GM23338 (cell line): ENCODE results near the gene ZNF804B. TPM values are rescaled to one million over a fixed set of nuclear protein-coding genes. Genes with fewer than 3 reads are reported as not detected.
"Not testable (repeated sequence)": the region's sequence is repeated elsewhere in the genome, so short reads cannot be mapped to it uniquely, and the experiment has no call there.

Experiments
- ATAC-seq: fragments of 200-7000 bp; cut with Tn5 transposase; 3 replicates; pipeline ENCODE4 v1.9.1; 2020
- DNase-seq: peaks from one replicate; pipeline ENCODE4 v3.0.0-alpha.2; 2015; ENCODE audit warnings: low spot score
- H2AFZ ChIP-seq: fragments of 200-600 bp; sonication (generic); 2 replicates; pipeline ENCODE4 v1.8.0; 2016; ENCODE audit warnings: antibody characterized with exemption, mild to moderate bottlenecking, moderate library complexity
- H3F3A ChIP-seq: fragments of 200-600 bp; sonication (generic); replicated peaks from 2 replicates; pipeline ENCODE4 v1.8.0; 2017; ENCODE audit warnings: antibody characterized with exemption, mixed run types, low read depth
- H3K27ac ChIP-seq: fragments of 200-600 bp; sonication (generic); 2 replicates; pipeline ENCODE4 v1.6.1; 2016; ENCODE audit warnings: low read depth
- H3K27me3 ChIP-seq: fragments of 200-600 bp; sonication (generic); 2 replicates; pipeline ENCODE4 v1.8.0; 2016; ENCODE audit warnings: mild to moderate bottlenecking, mixed run types, moderate library complexity; ENCODE audit not compliant: insufficient read depth
- H3K36me3 ChIP-seq: fragments of 200-600 bp; sonication (generic); 2 replicates; pipeline ENCODE4 v1.8.0; 2016; ENCODE audit warnings: mild to moderate bottlenecking; ENCODE audit not compliant: insufficient read depth
- H3K4me1 ChIP-seq: fragments of 200-600 bp; sonication (generic); 2 replicates; pipeline ENCODE4 v1.8.0; 2016; ENCODE audit warnings: mild to moderate bottlenecking, moderate library complexity; ENCODE audit not compliant: insufficient read depth
- H3K4me2 ChIP-seq: fragments of 200-600 bp; sonication (generic); 2 replicates; pipeline ENCODE4 v1.7.1; 2017; ENCODE audit warnings: mixed run types
- H3K4me3 ChIP-seq: fragments of 200-600 bp; sonication (generic); 2 replicates; pipeline ENCODE4 v1.6.1; 2016; ENCODE audit warnings: mixed run types
- H3K79me2 ChIP-seq: fragments of 200-600 bp; sonication (generic); replicated peaks from 2 replicates; pipeline ENCODE4 v1.8.0; 2017; ENCODE audit warnings: mild to moderate bottlenecking; ENCODE audit not compliant: insufficient read depth
- H3K9me2 ChIP-seq: fragments of 200-600 bp; sonication (generic); 2 replicates; pipeline ENCODE4 v1.8.0; 2017; ENCODE audit not compliant: insufficient read depth
- H4K20me1 ChIP-seq: fragments of 200-600 bp; sonication (generic); replicated peaks from 2 replicates; pipeline ENCODE4 v1.8.0; 2017; ENCODE audit warnings: mild to moderate bottlenecking; ENCODE audit not compliant: insufficient read depth
- H3K27ac Mint-ChIP-seq: 2 replicates; pipeline ENCODE4 v1.8.0; 2020; ENCODE audit warnings: inconsistent platforms, mild to moderate bottlenecking, moderate library complexity, mixed read lengths
- H3K27me3 Mint-ChIP-seq: 3 replicates; pipeline ENCODE4 v1.8.0; 2022; ENCODE audit warnings: low read depth, mild to moderate bottlenecking, moderate library complexity, mixed read lengths, inconsistent platforms; ENCODE audit not compliant: insufficient read depth, poor library complexity
- H3K36me3 Mint-ChIP-seq: 3 replicates; pipeline ENCODE4 v1.8.0; 2021; ENCODE audit warnings: low read depth, mild to moderate bottlenecking, inconsistent platforms, moderate library complexity, mixed read lengths
- H3K4me1 Mint-ChIP-seq: 3 replicates; pipeline ENCODE4 v1.8.0; 2020; ENCODE audit warnings: mild to moderate bottlenecking, inconsistent platforms, mixed read lengths
- H3K4me3 Mint-ChIP-seq: 3 replicates; pipeline ENCODE4 v1.8.0; 2021; ENCODE audit warnings: moderate library complexity, mild to moderate bottlenecking, inconsistent platforms, mixed read lengths
- H3K9me3 Mint-ChIP-seq: 3 replicates; pipeline ENCODE4 v1.8.0; 2020; ENCODE audit warnings: moderate library complexity, mild to moderate bottlenecking, inconsistent platforms, mixed read lengths
- CREB1 ChIP-seq: fragments of 250-450 bp; sonication (Bioruptor Pico); IDR thresholded peaks from 2 replicates; pipeline ENCODE4 v1.5.0; 2020; ENCODE audit warnings: low read depth, mild to moderate bottlenecking, moderate library complexity
- ETS1 ChIP-seq: IDR thresholded peaks from 2 replicates; pipeline ENCODE4 v1.6.1; 2016; ENCODE audit warnings: antibody characterized with exemption
- EZH2 ChIP-seq: fragments of 200-600 bp; sonication (generic); IDR thresholded peaks from one replicate; pipeline ENCODE4 v1.8.0; 2017; ENCODE audit warnings: antibody characterized with exemption, mild to moderate bottlenecking, low read depth; ENCODE audit not compliant: unreplicated experiment
- EZH2phosphoT487 ChIP-seq: fragments of 200-600 bp; sonication (generic); IDR thresholded peaks from one replicate; pipeline ENCODE4 v1.8.1; 2018; ENCODE audit warnings: antibody characterized with exemption; ENCODE audit not compliant: unreplicated experiment
- REST ChIP-seq: IDR thresholded peaks from one replicate; pipeline ENCODE4 v1.6.1; 2018; ENCODE audit warnings: antibody characterized with exemption; ENCODE audit not compliant: unreplicated experiment
- STAT1 ChIP-seq: IDR thresholded peaks from one replicate; pipeline ENCODE4 v1.6.1; 2016; ENCODE audit warnings: antibody characterized with exemption; ENCODE audit not compliant: unreplicated experiment
- ZNF114 ChIP-seq: fragments of 250-450 bp; sonication (Bioruptor Pico); IDR thresholded peaks from 2 replicates; pipeline ENCODE4 v1.5.0; 2020; ENCODE audit warnings: mild to moderate bottlenecking, moderate library complexity
- ZNF462 ChIP-seq: fragments of 250-450 bp; sonication (Bioruptor Pico); IDR thresholded peaks from 2 replicates; pipeline ENCODE4 v1.5.0; 2020; ENCODE audit warnings: mild to moderate bottlenecking, moderate library complexity
- polyA plus RNA-seq: library from polyadenylated mRNA; unstranded; fragments of >200 nt; fragmentation: Nextera tagmentation; extraction: Ambion mirVana; gene quantifications from 2 replicates; pipeline ENCODE4 v1.2.1, GENCODE V29; 2016
- total RNA-seq: library from RNA; depleted of rRNA; stranded (reverse); fragments of >200 nt; shearing (Covaris generic); gene quantifications from 2 replicates; pipeline ENCODE4 v1.2.3, GENCODE V29; 2014

ZNF804B gene
- total and polyA plus RNA-seq, 2 experiments from 2014 or later, result not detected

DNA sequence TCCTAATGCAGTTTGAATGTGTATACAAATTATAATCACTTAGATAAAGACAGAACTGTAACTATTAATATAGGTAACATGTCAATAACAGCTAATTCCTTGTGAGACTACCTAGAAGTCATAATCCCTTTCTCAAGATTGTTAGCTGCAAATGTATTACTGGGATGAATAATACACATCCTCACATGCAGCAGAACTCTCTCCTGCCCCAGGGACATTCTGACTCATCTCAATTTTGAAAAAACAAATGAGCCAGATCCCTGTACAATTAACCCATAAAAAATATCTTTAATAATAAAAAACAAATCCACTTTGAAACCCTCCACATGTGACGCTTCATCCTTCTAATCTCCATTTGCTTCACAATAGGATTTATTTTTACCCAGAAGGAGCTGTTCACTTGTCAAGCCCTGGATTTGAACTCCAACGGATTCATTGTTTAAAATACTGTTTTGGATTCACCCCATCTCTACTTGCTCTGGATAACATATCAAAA, 464.4 kb downstream of the ZNF804B start:
- Mint-ChIP-seq H3K4me1 (no peaks in the 10 kb centered on the region), H3K27ac (no peak overlapping the region), H3K9me3 (peaks cover 5% of the 10 kb centered on the region), H3K27me3 (peaks cover 4% of the 10 kb centered on the region), H3K4me3 (no peak overlapping the region), H3K36me3 (no peaks in the 10 kb centered on the region)
- TF ChIP-seq ZNF114 (CRISPR knock-in tag) (no peak), REST (no peak), STAT1 (no peak), CREB1 (no peak), EZH2phosphoT487 (no peak), ZNF462 (no peak), ETS1 (no peak), EZH2 (no peak)
- DNase-seq (no peak), ATAC-seq (no peak)
- Histone ChIP-seq H3K27me3 (no peaks in the 10 kb centered on the region), H3K36me3 (no peaks in the 10 kb centered on the region), H3K9me2 (no peaks in the 10 kb centered on the region), H3K27ac (no peak overlapping the region), H3K4me2 (no peak overlapping the region), H3K79me2 (no peaks in the 10 kb centered on the region), H3K4me1 (no peaks in the 10 kb centered on the region), H3F3A (no peaks in the 10 kb centered on the region), H4K20me1 (no peaks in the 10 kb centered on the region), H2AFZ (no peak overlapping the region), H3K4me3 (no peak overlapping the region)

DNA sequence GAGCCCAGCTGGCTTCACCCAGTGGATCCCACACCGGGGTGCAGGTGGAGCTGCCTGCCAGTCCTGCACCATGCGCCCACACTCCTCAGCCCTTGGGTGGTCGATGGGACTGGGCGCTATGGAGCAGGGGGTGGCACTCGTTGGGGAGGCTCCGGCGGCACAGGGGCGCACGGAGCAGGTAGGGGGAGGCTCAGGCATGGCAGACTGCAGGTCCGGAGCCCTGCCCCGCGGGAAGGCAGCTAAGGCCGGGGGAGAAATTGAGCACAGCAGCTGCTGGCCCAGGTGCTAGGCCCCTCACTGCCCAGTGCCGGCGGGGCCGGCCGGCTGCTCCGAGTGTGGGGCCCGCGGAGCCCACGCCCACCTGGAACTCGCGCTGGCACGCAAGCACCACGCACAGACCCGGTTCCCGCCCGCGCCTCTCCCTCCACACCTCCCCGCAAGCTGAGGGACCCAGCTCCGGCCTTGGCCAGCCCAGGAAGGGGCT, 469.2 kb downstream of the ZNF804B start:
- H3K9me3 Mint-ChIP-seq, H3K4me3 Mint-ChIP-seq, DNase-seq, H2AFZ ChIP-seq, H3K27ac Mint-ChIP-seq, H3K27me3 ChIP-seq, H3K79me2 ChIP-seq, H3K36me3 ChIP-seq, ATAC-seq, H3K36me3 Mint-ChIP-seq, H3K27ac ChIP-seq, H3K4me1 Mint-ChIP-seq, H3K4me1 ChIP-seq, H4K20me1 ChIP-seq, H3K4me3 ChIP-seq, H3K9me2 ChIP-seq, H3K4me2 ChIP-seq, H3F3A ChIP-seq, H3K27me3 Mint-ChIP-seq: not testable (repeated sequence)
